Muscle of back (tissue), 11 donors: Measurements from ENCODE around the gene NID1. TPM values are rescaled to one million over a fixed set of nuclear protein-coding genes. Genes with fewer than 3 reads are reported as not detected.

Source experiments
- DNase-seq, 3 donors: peaks; one replicate each; pipeline versions ENCODE4 v3.0.0 to v3.0.0-alpha.2; 2013
- polyA plus RNA-seq, 10 donors: library from polyadenylated mRNA; unstranded; fragments of 120-200 nt; gene quantifications; one replicate each; pipeline ENCODE4 v1.2.1, GENCODE V29; 2013; ENCODE audit not compliant: insufficient read length in 10 of 10

The NID1 gene
- polyA plus RNA-seq, 10 donors = 242 to 365 (median 282) TPM

- DNase-seq = no peak
Observed at GRCh38 chr1:236070753-236071152, 5.9 kb upstream of the NID1 start.

GRCh38 chr1:236069796-236070195 lies 4.9 kb upstream of the NID1 start:
- no peak for DNase-seq

- DNase-seq = peak; percentile 70 to 81 (median 71)
Observed at GRCh38 chr1:236067854-236068454, 3.1 kb upstream of the NID1 start.

- DNase-seq = peak in 2 of 3 donors; percentile 37 to 59
Observed at GRCh38 chr1:236066828-236067386, 2.0 kb upstream of the NID1 start.

- peak in 2 of 3 donors; percentile 39 to 48 for DNase-seq
Observed at GRCh38 chr1:236066054-236066453, 1.2 kb upstream of the NID1 start.

- DNase-seq = peak in 1 of 3 donors; percentile 29
Observed at GRCh38 chr1:236065509-236066005, 667 bp upstream of the NID1 start.

- DNase-seq = peak; percentile 77 to 95 (median 86)
Observed at GRCh38 chr1:236063919-236064673, 794 bp downstream of the NID1 start.

- DNase-seq = no peak
Observed at GRCh38 chr1:236063551-236063918, 1.4 kb downstream of the NID1 start.

GRCh38 chr1:236060286-236060685 lies 4.6 kb downstream of the NID1 start:
- no peak for DNase-seq

- no peak for DNase-seq
Observed at GRCh38 chr1:236059011-236059410, 5.9 kb downstream of the NID1 start.

GRCh38 chr1:236058141-236058934 lies 6.6 kb downstream of the NID1 start:
- peak in 1 of 3 donors; percentile 71 for DNase-seq

- DNase-seq = no peak
Observed at GRCh38 chr1:236057546-236057945, 7.3 kb downstream of the NID1 start.

- DNase-seq = peak in 1 of 3 donors; percentile 18
Observed at GRCh38 chr1:236052232-236052993, 12.5 kb downstream of the NID1 start.

GRCh38 chr1:236051242-236051791 lies 13.6 kb downstream of the NID1 start:
- DNase-seq = peak in 1 of 3 donors; percentile 59

GRCh38 chr1:236045771-236046170 lies 19.1 kb downstream of the NID1 start:
- DNase-seq = no peak

GRCh38 chr1:236044341-236044740 lies 20.5 kb downstream of the NID1 start:
- DNase-seq = no peak

- DNase-seq = no peak
Observed at GRCh38 chr1:236041631-236042618, 23.0 kb downstream of the NID1 start.

- DNase-seq = peak in 1 of 3 donors; percentile 68
Observed at GRCh38 chr1:236039740-236040685, 24.9 kb downstream of the NID1 start.
